PFSK-1 (cell line): Measurements from ENCODE around the gene SSR4.

Experiments
- FOXP2 ChIP-seq: optimal IDR thresholded peaks from 2 replicates; pipeline ENCODE3; 2011; ENCODE audit warnings: borderline replicate concordance, control low read depth, inconsistent platforms; ENCODE audit not compliant: insufficient read depth; ENCODE audit errors: extremely low read length, extremely low read depth
- POLR2AphosphoS5 ChIP-seq: IDR thresholded peaks from 2 replicates; pipeline ENCODE4 v1.6.1; 2012; ENCODE audit warnings: low read depth, mild to moderate bottlenecking, control low read depth, low read length, moderate library complexity
- REST ChIP-seq, 2 experiments: IDR thresholded peaks; 2 replicates each; pipeline versions ENCODE4 v1.6.1 to v1.8.0; 2011 to 2012; ENCODE audit warnings: low read depth in 2 of 2, low read length in 2 of 2, control low read depth in 1 of 2, inconsistent platforms in 1 of 2, mild to moderate bottlenecking in 1 of 2, moderate library complexity in 1 of 2; ENCODE audit not compliant: insufficient read depth in 1 of 2
- SIN3A ChIP-seq: IDR thresholded peaks from 2 replicates; pipeline ENCODE4 v1.6.1; 2012; ENCODE audit warnings: mild to moderate bottlenecking, low read length, moderate library complexity, borderline replicate concordance; ENCODE audit not compliant: insufficient read depth
- TAF1 ChIP-seq: IDR thresholded peaks from 2 replicates; pipeline ENCODE4 v1.6.1; 2012; ENCODE audit warnings: low read length, control low read depth, borderline replicate concordance; ENCODE audit not compliant: insufficient read depth

SSR4 gene

GRCh38 chrX:153814591-153815315, 20.3 kb downstream of the SSR4 start:
- TF ChIP-seq FOXP2 (no peak), REST (IDR thresholded peaks at IDR 0.05; ENCODE audit: insufficient read depth in 1 of 2, low read depth in 2 of 2, low read length in 2 of 2) (no peak), TAF1 (no peak)

- TF ChIP-seq SIN3A (no peak), REST (IDR thresholded peaks at IDR 0.05; ENCODE audit: insufficient read depth in 1 of 2, low read depth in 2 of 2, low read length in 2 of 2) (no peak), TAF1 (no peak), POLR2AphosphoS5 (no peak), FOXP2 (no peak)
Observed at GRCh38 chrX:153816831-153817690, 22.6 kb downstream of the SSR4 start.

- TF ChIP-seq SIN3A (no peak), TAF1 (no peak), FOXP2 (no peak)
Observed at GRCh38 chrX:153818571-153819383, 24.3 kb downstream of the SSR4 start.

- TF ChIP-seq TAF1, result no peak
Observed at GRCh38 chrX:153819384-153820040, 25.0 kb downstream of the SSR4 start.

GRCh38 chrX:153820601-153821000, 26.1 kb downstream of the SSR4 start:
- no peak for TF ChIP-seq REST (IDR thresholded peaks at IDR 0.05; ENCODE audit: insufficient read depth in 1 of 2, low read depth in 2 of 2, low read length in 2 of 2)
- TF ChIP-seq SIN3A, result no peak
- no peak for TF ChIP-seq FOXP2
- TF ChIP-seq TAF1, result no peak
- no peak for TF ChIP-seq POLR2AphosphoS5
